GM18907 (cell line): Measurements from ENCODE around the gene MAP2K1.
"Not testable (repeated sequence)": the region's sequence is repeated elsewhere in the genome, so short reads cannot be mapped to it uniquely, and the experiment has no call there.

Experiments
- ATAC-seq: cut with Tn5 transposase; IDR thresholded peaks from one replicate; pipeline ENCODE4 v1.9.1; 2021; ENCODE audit warnings: mild to moderate bottlenecking, moderate library complexity; ENCODE audit not compliant: unreplicated experiment

MAP2K1 gene

DNA sequence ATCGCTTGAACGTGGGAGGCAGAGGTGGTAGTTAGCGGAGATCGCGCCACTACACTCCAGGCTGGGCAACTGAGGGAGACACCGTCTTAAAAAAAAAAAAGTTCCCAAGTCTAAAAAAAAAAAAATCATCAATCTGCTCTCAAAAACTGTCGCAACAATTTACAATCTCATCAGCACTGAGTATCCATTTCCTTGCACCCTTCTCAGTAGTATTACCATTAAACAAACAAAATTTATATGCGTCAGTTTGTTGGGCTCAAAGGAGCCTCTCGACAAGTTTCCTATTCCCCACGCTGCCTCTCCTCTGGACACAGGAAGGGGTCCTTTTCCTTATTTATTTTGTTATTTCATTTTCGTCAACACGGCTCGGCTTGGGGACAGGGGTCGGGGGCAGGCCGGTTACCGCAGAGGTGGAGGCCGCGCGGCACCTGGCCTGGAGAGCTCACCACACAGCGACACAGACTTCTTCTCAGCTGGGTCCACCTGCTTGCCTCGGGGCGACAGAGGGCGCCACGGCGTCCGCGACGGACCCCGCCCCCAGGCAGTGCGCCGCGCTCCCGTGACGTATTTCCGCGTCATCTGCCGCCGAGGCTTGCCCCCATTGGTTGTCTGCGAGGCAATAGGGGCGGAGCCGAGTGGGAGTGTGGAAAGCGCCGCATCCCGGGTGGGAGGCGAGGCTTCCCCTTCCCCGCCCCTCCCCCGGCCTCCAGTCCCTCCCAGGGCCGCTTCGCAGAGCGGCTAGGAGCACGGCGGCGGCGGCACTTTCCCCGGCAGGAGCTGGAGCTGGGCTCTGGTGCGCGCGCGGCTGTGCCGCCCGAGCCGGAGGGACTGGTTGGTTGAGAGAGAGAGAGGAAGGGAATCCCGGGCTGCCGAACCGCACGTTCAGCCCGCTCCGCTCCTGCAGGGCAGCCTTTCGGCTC is at the start of gene MAP2K1:
MAP2K1 (plus strand) TSS at position 709 of the 920 bp plus-strand sequence. CDS start 436 bp downstream, outside the sequence.
- ATAC-seq, result peak; percentile 81

- ATAC-seq, result not testable (repeated sequence)
These were observed 38.2 kb upstream of the MAP2K1 start for GRCh38 chr15:66348530-66348929.

GRCh38 chr15:66356077-66356358 is 30.7 kb upstream of the MAP2K1 start:
- no peak for ATAC-seq

DNA sequence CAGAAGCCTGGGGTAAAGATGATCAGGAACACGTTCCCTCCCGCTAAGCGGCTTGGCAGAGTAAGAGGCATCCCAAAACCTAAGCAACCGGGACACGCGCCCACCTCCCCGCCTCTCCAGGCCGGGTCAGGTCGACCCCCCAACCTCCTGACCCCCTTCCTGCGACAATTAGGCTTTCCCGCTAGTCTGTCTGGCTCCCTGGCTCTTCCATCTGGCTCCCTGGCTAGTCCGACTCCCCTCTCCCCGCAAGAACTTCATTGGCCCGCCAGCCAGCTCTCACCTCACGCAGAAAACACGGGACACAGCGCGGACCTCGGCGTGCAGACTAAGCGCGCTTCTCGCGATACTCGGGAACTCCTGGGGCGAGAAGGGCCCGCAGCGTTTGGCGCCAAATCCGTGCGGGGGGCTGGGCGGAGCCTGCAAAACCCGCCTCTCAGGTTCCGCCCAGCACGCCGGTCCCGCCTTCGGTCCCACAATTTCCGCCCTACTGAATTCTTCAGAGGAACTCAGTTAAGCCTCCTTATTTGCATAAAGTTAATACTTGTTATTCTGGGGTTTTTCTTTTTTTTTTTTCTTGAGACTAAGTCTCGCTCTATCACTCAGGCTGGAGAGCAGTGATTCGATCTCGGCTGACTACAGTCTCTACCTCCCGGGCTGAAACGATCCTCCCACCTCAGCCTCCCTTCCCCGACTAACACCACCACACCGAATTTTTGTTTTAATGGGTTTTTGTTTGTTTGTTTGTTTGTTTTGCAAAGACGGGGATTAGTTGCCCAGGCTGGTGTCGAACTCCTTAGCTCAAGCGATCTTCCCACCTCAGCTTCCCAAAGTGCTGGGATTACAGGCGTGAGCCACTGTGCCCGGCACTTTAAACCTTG is 30.1 kb upstream of the MAP2K1 start, which contains the start of gene TIPIN:
TIPIN (minus strand) TSS at position 327 of the 878 bp plus-strand sequence. CDS start 3,738 bp downstream, outside the sequence.
- peak; percentile 91 for ATAC-seq

DNA sequence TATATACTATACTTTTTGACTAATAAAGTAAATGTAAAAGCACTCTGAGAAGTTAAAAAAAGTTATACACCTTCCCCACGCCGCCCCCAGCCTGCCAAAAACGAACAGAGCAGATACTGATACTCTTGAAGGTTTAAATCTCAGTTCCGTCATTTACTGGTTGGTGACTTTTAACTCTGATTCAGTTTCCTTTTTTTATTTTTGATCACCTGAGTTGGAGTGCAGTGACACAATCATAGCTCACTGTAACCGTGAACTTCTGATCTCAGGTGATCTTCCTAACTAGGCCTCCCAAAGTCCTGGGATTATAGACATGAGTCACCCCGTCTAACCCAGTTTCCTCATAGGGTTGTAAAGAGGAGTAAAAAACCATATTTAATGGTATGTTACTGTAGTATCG is 27.0 kb upstream of the MAP2K1 start:
- ATAC-seq, result no peak

DNA sequence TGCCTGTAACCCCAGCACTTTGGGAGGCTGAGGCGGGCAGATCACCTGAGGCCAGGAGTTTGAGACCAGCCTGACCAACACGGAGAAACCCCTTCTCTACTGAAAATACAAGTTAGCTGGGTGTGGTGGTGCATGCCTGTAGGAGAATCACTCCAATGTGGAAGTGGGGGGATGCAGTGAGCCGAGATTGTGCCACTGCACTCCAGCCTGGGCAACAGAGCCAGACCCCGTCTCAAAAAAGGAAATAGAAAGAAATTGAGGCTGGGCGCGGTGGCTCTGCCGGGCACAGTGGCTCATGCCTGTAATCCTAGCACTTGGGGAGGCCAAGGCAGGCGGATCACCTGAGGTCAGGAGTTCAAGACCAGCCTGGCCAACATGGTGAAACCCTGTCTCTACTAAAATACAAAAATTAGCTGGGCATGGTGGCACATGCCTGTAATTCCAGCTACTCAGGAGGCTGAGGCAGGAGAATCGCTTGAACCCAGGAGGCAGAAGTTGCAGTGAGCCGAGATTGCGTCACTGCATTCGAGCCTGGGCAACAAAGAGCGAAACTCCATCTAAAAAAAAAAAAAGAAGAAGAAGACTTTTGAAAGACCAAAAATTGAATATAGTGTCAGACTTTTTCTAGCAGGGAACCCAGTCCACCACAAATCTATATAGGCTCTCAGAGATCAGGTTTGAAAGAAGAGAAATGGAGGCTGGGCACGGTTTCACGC is 24.8 kb upstream of the MAP2K1 start:
- ATAC-seq, result not testable (repeated sequence)

DNA sequence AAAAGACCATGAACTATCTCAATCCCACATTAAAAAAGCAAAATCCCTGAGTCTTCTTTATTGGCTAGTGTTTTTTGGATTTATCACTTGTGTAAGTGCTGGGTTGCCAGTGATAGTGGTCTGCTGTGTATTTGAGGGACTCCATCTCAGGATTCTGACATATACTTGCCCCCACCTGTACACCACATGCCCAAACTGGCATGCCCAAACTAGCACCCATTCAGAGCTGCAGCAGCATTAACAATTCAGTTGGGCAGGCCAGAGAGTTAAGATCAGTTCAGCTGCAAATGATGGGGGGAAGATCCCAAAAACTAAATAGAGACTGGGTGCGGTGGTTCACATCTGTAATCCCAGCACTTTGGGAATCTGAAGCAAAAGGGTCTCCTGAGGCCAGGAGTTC is 23.9 kb upstream of the MAP2K1 start:
- ATAC-seq, result no peak

DNA sequence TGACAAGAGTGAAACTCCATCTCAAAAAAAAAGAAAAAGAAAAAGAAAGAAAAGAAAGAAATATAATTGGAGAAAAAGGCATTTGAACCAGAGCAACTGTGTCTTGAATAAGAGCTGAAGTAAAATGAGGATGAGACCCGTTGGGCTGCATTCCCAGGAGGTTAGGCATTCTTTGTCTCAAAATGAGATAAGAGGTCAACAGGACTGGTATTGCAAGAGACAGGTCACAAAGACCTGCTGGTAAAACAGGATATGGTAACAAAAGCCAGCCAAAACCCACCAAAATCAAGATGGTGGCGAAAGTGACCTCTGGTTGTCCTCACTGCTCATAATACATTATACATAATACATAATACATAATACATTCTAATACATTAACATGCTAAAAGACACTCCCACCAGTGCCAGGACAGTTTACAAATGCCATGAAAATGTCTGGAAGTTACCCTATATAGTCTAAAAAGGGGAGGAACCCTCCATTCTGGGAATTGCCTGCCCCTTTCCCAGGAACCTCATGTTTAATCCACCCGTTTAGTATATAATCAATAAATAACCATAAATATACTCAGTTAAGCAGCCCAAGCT is 21.7 kb upstream of the MAP2K1 start:
- ATAC-seq, result no peak

- no peak for ATAC-seq
These were observed 16.7 kb upstream of the MAP2K1 start for GRCh38 chr15:66369773-66370651.

DNA sequence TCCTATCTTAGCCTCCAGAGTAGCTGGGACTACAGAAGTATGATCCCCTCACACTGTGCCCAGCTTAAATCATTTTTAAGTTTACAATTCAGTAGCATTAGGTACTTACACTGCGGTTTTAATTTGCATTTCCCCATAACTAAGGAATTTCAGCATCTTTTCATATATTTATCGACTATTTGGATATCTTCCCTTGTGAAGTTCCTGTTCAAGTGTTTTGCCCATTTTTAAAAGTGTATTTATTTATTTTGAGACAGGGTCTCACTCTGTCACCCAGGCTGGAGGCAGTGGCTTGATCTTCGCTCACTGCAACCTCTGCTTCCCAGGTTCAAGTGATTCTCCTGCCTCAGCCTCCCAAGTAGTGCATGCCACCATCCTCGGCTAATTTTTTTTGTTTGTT is 12.5 kb upstream of the MAP2K1 start:
- ATAC-seq, result no peak

DNA sequence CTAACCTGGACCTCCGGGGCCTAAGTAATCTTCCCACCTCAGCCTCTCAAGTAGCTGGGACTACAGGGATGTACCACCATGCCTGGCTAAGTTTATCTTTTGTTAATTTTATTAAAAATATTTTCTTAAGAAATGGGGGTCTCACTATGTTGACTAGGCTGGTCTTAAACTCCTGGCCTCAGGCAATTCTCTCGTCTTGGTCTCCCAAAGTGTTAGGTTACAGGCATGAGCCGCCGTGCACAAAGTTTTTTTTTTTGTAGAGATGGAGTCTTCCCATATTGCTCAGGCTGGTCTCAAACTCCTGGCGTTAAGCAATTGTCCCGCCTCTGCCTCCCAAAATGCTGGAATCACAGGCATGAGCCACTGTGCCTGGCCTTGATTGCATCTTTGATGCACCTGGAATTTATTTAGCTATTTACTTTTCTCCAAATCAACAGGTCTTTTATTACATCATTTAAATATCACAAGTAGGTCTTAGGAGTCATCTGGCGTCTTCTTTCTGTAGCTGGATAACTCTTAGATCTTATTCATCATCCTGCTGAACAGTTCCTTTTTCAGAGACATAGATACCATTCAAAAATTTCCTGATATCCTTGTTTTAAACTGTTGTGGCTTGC is 7.8 kb upstream of the MAP2K1 start:
- no peak for ATAC-seq

DNA sequence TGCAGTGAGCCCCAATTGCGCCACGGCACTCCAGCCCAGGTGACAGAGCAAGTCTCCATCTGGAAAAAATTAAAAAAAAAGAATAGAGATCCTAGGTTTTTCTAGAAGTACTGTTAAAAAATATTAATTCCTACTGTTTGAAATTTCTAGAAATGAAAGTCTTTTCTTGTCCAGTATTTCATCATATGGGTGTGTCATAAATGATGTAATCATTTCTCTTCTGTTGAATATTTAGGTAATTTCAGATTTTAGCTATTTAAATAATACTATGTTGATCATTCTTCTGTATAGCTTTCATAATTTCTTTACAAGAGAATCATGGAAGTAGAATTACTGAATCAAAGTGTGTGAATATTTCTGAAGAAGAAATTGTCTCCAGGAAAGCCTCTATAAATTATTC is 5.3 kb upstream of the MAP2K1 start:
- not testable (repeated sequence) for ATAC-seq

GRCh38 chr15:66387163-66388042 is 691 bp downstream of the MAP2K1 start:
- peak; percentile 28 for ATAC-seq

DNA sequence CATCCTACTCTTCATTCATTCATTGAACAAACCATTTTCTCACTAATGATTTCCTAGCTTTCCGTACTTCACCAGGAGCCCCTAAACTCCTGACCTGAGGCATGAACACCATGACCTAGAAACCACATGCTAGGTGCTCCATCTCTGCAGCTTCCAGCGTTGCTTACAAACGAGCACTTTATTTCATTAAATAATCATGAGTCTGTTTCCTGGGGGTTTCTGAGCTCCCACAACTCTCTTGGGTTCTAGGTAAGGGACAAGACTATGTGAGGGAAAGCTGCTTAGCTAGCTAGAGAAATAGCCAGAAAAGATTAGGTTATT is 1.3 kb downstream of the MAP2K1 start:
- ATAC-seq, result no peak

- ATAC-seq, result no peak
These were observed 1.9 kb downstream of the MAP2K1 start for GRCh38 chr15:66388576-66388975.

- ATAC-seq, result no peak
These were observed 2.6 kb downstream of the MAP2K1 start for GRCh38 chr15:66389098-66389858.

- ATAC-seq, result no peak
These were observed 3.2 kb downstream of the MAP2K1 start for GRCh38 chr15:66389859-66390381.
